COLO829 (cell line): ENCODE data around the gene DTX1.
A peak's percentile ranks its signal among the peaks of the same experiment; 100 is the strongest.

Experiments
- DNase-seq: peaks from one replicate; pipeline ENCODE4 v3.0.0; 2012; ENCODE audit warnings: low spot score

The DTX1 gene

GRCh38 chr12:113056631-113057488 lies at the start of gene DTX1:
Gene DTX1, plus strand, starts transcription at chr12:113056730. Its CDS starts 1,463 bp downstream, at chr12:113058193.
- DNase-seq = no peak

GRCh38 chr12:113007166-113007565 lies 49.4 kb upstream of the DTX1 start:
- DNase-seq = peak; percentile 48

- DNase-seq = no peak
These were observed 45.8 kb upstream of the DTX1 start for GRCh38 chr12:113010701-113011100.

GRCh38 chr12:113014565-113014964 lies 42.0 kb upstream of the DTX1 start:
- no peak for DNase-seq

- no peak for DNase-seq
These were observed 39.7 kb upstream of the DTX1 start for GRCh38 chr12:113016796-113017195.

- DNase-seq = no peak
These were observed 37.5 kb upstream of the DTX1 start for GRCh38 chr12:113019025-113019424.

- no peak for DNase-seq
These were observed 35.0 kb upstream of the DTX1 start for GRCh38 chr12:113021500-113021899.

GRCh38 chr12:113022563-113023297 lies 33.8 kb upstream of the DTX1 start:
- DNase-seq = no peak

- DNase-seq = no peak
These were observed 28.8 kb upstream of the DTX1 start for GRCh38 chr12:113027726-113028125.

- peak; percentile 79 for DNase-seq
These were observed 25.5 kb upstream of the DTX1 start for GRCh38 chr12:113030875-113031525.

GRCh38 chr12:113039911-113040445 lies 16.6 kb upstream of the DTX1 start:
- DNase-seq = no peak

GRCh38 chr12:113040722-113041171 lies 15.8 kb upstream of the DTX1 start:
- DNase-seq = peak; percentile 84

- DNase-seq = no peak
These were observed 15.0 kb upstream of the DTX1 start for GRCh38 chr12:113041560-113041959.

- DNase-seq = no peak
These were observed 13.3 kb upstream of the DTX1 start for GRCh38 chr12:113043240-113043639.

- no peak for DNase-seq
These were observed 12.0 kb upstream of the DTX1 start for GRCh38 chr12:113044516-113044915.

- peak; percentile 78 for DNase-seq
These were observed 7.8 kb upstream of the DTX1 start for GRCh38 chr12:113048716-113049127.

GRCh38 chr12:113049976-113050742 lies 6.4 kb upstream of the DTX1 start:
- DNase-seq = no peak

GRCh38 chr12:113050795-113051194 lies 5.7 kb upstream of the DTX1 start:
- DNase-seq = no peak

- no peak for DNase-seq
These were observed 4.8 kb upstream of the DTX1 start for GRCh38 chr12:113051759-113052158.

- no peak for DNase-seq
These were observed 4.2 kb upstream of the DTX1 start for GRCh38 chr12:113052326-113052725.

GRCh38 chr12:113054948-113055486 lies 1.5 kb upstream of the DTX1 start:
- DNase-seq = no peak
